Astrocyte (in vitro differentiated cells and primary cell): ENCODE data around the gene PCDHGA3. TPM values are rescaled to one million over a fixed set of nuclear protein-coding genes. Genes with fewer than 3 reads are reported as not detected.

Experiments
- DNase-seq: peaks from one replicate; pipeline ENCODE4 v3.0.0-alpha.2; 2010; ENCODE audit warnings: low read depth
- FAIRE-seq: peaks from 2 replicates; lab custom pipeline; 2011; peaks lifted over from hg19 to GRCh38; lab: Jason Lieb, UNC
- H2AFZ ChIP-seq: 2 replicates; pipeline ENCODE4 v1.6.0; 2012; ENCODE audit warnings: low read depth, low read length, inconsistent platforms
- H3K27ac ChIP-seq: 2 replicates; pipeline ENCODE4 v1.5.1; 2011; ENCODE audit warnings: low read depth, low read length, inconsistent platforms
- H3K27me3 ChIP-seq: 2 replicates; pipeline ENCODE4 v1.6.0; 2011; ENCODE audit warnings: low read length, inconsistent platforms; ENCODE audit not compliant: insufficient read depth
- H3K36me3 ChIP-seq: 2 replicates; pipeline ENCODE4 v1.5.1; 2011; ENCODE audit warnings: low read length, inconsistent platforms; ENCODE audit not compliant: insufficient read depth
- H3K4me1 ChIP-seq: 2 replicates; pipeline ENCODE4 v1.5.1; 2011; ENCODE audit warnings: low read length, inconsistent platforms; ENCODE audit not compliant: insufficient read depth
- H3K4me2 ChIP-seq: 2 replicates; pipeline ENCODE4 v1.6.0; 2012; ENCODE audit warnings: low read length, inconsistent platforms
- H3K4me3 ChIP-seq: 2 replicates; pipeline ENCODE4 v1.5.1; 2011; ENCODE audit warnings: low read depth, mild to moderate bottlenecking, low read length, inconsistent platforms; ENCODE audit not compliant: insufficient read depth
- H3K79me2 ChIP-seq: 2 replicates; pipeline ENCODE4 v1.6.0; 2012; ENCODE audit warnings: mild to moderate bottlenecking, low read length, inconsistent platforms; ENCODE audit not compliant: insufficient read depth
- H3K9ac ChIP-seq: 2 replicates; pipeline ENCODE4 v1.6.0; 2012; ENCODE audit warnings: mild to moderate bottlenecking, low read length, inconsistent platforms
- H3K9me3 ChIP-seq: 2 replicates; pipeline ENCODE4 v1.5.1; 2012; ENCODE audit warnings: low read depth, mild to moderate bottlenecking, low read length, inconsistent platforms; ENCODE audit not compliant: insufficient read depth
- H4K20me1 ChIP-seq: 2 replicates; pipeline ENCODE4 v1.6.0; 2012; ENCODE audit warnings: low read length, inconsistent platforms; ENCODE audit not compliant: insufficient read depth
- H3K27ac Mint-ChIP-seq: one replicate; pipeline ENCODE4 v1.8.0; 2021; ENCODE audit warnings: mild to moderate bottlenecking, mixed read lengths; ENCODE audit not compliant: unreplicated experiment
- H3K27me3 Mint-ChIP-seq: one replicate; pipeline ENCODE4 v1.8.0; 2021; ENCODE audit warnings: low read depth, mixed read lengths; ENCODE audit not compliant: unreplicated experiment
- H3K36me3 Mint-ChIP-seq: one replicate; pipeline ENCODE4 v1.8.0; 2021; ENCODE audit warnings: low read depth, mixed read lengths; ENCODE audit not compliant: unreplicated experiment
- H3K4me1 Mint-ChIP-seq: one replicate; pipeline ENCODE4 v1.8.0; 2021; ENCODE audit warnings: low read depth, mixed read lengths; ENCODE audit not compliant: unreplicated experiment
- H3K4me3 Mint-ChIP-seq: one replicate; pipeline ENCODE4 v1.8.0; 2021; ENCODE audit warnings: mild to moderate bottlenecking, moderate library complexity, mixed read lengths; ENCODE audit not compliant: unreplicated experiment
- H3K9me3 Mint-ChIP-seq: one replicate; pipeline ENCODE4 v1.8.0; 2021; ENCODE audit warnings: mild to moderate bottlenecking, mixed read lengths; ENCODE audit not compliant: unreplicated experiment
- CTCF ChIP-seq: IDR thresholded peaks from 2 replicates; pipeline ENCODE4 v1.5.1; 2011; ENCODE audit warnings: low read depth, mild to moderate bottlenecking, inconsistent platforms, low read length, moderate library complexity; ENCODE audit not compliant: insufficient read depth
- EZH2 ChIP-seq: IDR thresholded peaks from 2 replicates; pipeline ENCODE4 v1.6.1; 2012; ENCODE audit warnings: mild to moderate bottlenecking, low read length, inconsistent platforms; ENCODE audit not compliant: insufficient read depth
- total RNA-seq: library from RNA; stranded (reverse); gene quantifications from 2 replicates; pipeline ENCODE4 v1.2.1, GENCODE V29; 2021

Gene PCDHGA3
- total RNA-seq, 1 donor from 2014 or later = 0.14 TPM

- DNase-seq (peak; percentile 4), FAIRE-seq (no peak)
- H3K4me3 Mint-ChIP-seq = no peak within 1 kb of the TSS
- peaks cover 29% of the 10 kb centered on the region for H3K9me3 Mint-ChIP-seq
- no peaks in the 10 kb centered on the region for H3K4me1 ChIP-seq
- no peak within 1 kb of the TSS for H3K9ac ChIP-seq
- peaks cover 13% of the 10 kb centered on the region for H3K36me3 Mint-ChIP-seq
- peak within 1 kb of the TSS; percentile 55 for H3K4me2 ChIP-seq
- H3K27ac ChIP-seq = no peak within 1 kb of the TSS
- H4K20me1 ChIP-seq = no peaks in the 10 kb centered on the region
- no peaks in the 10 kb centered on the region for H3K27me3 Mint-ChIP-seq
- no peaks in the 10 kb centered on the region for H3K36me3 ChIP-seq
- H3K4me3 ChIP-seq = peak within 1 kb of the TSS; percentile 28
- H3K4me1 Mint-ChIP-seq = no peaks in the 10 kb centered on the region
- H2AFZ ChIP-seq = peak within 1 kb of the TSS; percentile 55
- H3K27ac Mint-ChIP-seq = no peak within 1 kb of the TSS
- TF ChIP-seq EZH2 (no peak), CTCF (no peak)
- H3K27me3 ChIP-seq = peaks cover 24% of the 10 kb centered on the region
- peaks cover 54% of the 10 kb centered on the region for H3K9me3 ChIP-seq
- no peaks in the 10 kb centered on the region for H3K79me2 ChIP-seq
Measured at GRCh38 chr5:141363952-141364660, 20.5 kb downstream of the PCDHGA3 start, which contains the start of gene PCDHGA5. TSS of gene PCDHGA5 (plus strand) at chr5:141364162. CDS start at chr5:141364331, 169 bp downstream.

GRCh38 chr5:141366016-141366896, 22.6 kb downstream of the PCDHGA3 start:
- Histone ChIP-seq H3K4me1 (no peaks in the 10 kb centered on the region), H3K9me3 (peaks cover 52% of the 10 kb centered on the region), H4K20me1 (no peaks in the 10 kb centered on the region), H3K27ac (no peak overlapping the region), H3K36me3 (no peaks in the 10 kb centered on the region), H3K9ac (no peak overlapping the region), H3K4me3 (no peak overlapping the region), H3K4me2 (no peak overlapping the region), H2AFZ (no peak overlapping the region), H3K27me3 (peaks cover 18% of the 10 kb centered on the region), H3K79me2 (no peaks in the 10 kb centered on the region)
- H3K27me3 Mint-ChIP-seq = no peaks in the 10 kb centered on the region
- TF ChIP-seq CTCF (no peak), EZH2 (no peak)
- FAIRE-seq (no peak), DNase-seq (no peak)
- H3K27ac Mint-ChIP-seq = no peak overlapping the region
- no peak overlapping the region for H3K4me3 Mint-ChIP-seq
- peaks cover 20% of the 10 kb centered on the region for H3K9me3 Mint-ChIP-seq
- H3K4me1 Mint-ChIP-seq = no peaks in the 10 kb centered on the region
- peaks cover 9% of the 10 kb centered on the region for H3K36me3 Mint-ChIP-seq
